PC-9 (cell line): ENCODE measurements around the gene UBR4. TPM values are rescaled to one million over a fixed set of nuclear protein-coding genes. Genes with fewer than 3 reads are reported as not detected.

Experiments used
- BruUV-seq: library from RNA; stranded (reverse); fragments of 400-500 nt; replicated peaks from 2 replicates; lab custom pipeline; 2021; lab: Mats Ljungman, UMichigan
- CTCF ChIA-PET: fragments of 300-600 bp; sonication (Branson Sonifier 250); formaldehyde crosslinking; loops from one replicate; lab custom pipeline; 2022; ENCODE audit warnings: antibody characterized with exemption; lab: Charles Lee
- POLR2A ChIA-PET: fragments of 300-600 bp; sonication (Branson Sonifier 250); formaldehyde crosslinking; loops from one replicate; lab custom pipeline; 2022; ENCODE audit warnings: antibody characterized with exemption; ENCODE audit not compliant: unreplicated experiment; lab: Charles Lee
- DNase-seq, 2 experiments: peaks; one replicate each; pipeline versions ENCODE4 v3.0.0 to v3.0.0-alpha.2; 2015 to 2022; ENCODE audit warnings: mixed read lengths in 1 of 2
- H2AFZ ChIP-seq: fragments of 200-600 bp; sonication (generic); 2 replicates; pipeline ENCODE4 v1.8.1; 2017; ENCODE audit warnings: antibody characterized with exemption
- H3F3A ChIP-seq: fragments of 200-600 bp; sonication (generic); 2 replicates; pipeline ENCODE4 v1.8.1; 2017; ENCODE audit warnings: antibody characterized with exemption, mild to moderate bottlenecking, low read depth; ENCODE audit not compliant: insufficient read depth
- H3K27ac ChIP-seq: fragments of 200-600 bp; sonication (generic); 2 replicates; pipeline ENCODE4 v1.6.1; 2016; ENCODE audit warnings: mixed run types
- H3K27me3 ChIP-seq: fragments of 200-600 bp; sonication (generic); 2 replicates; pipeline ENCODE4 v1.6.1; 2016; ENCODE audit warnings: low read depth, mixed run types; ENCODE audit not compliant: insufficient read depth
- H3K36me3 ChIP-seq: fragments of 200-600 bp; sonication (generic); 2 replicates; pipeline ENCODE4 v1.6.1; 2016; ENCODE audit warnings: low read depth, mixed run types
- H3K4me1 ChIP-seq: fragments of 200-600 bp; sonication (generic); replicated peaks from 2 replicates; pipeline ENCODE4 v1.6.1; 2016; ENCODE audit warnings: mixed run types; ENCODE audit not compliant: insufficient read depth
- H3K4me2 ChIP-seq: fragments of 200-600 bp; sonication (generic); 2 replicates; pipeline ENCODE4 v1.6.1; 2017; ENCODE audit warnings: mixed run types
- H3K4me3 ChIP-seq: fragments of 200-600 bp; sonication (generic); 2 replicates; pipeline ENCODE4 v1.6.1; 2016; ENCODE audit warnings: mixed run types
- H3K79me2 ChIP-seq: fragments of 200-600 bp; sonication (generic); 2 replicates; pipeline ENCODE4 v1.6.1; 2017; ENCODE audit warnings: low read depth, mixed run types
- H3K9me2 ChIP-seq: fragments of 200-600 bp; sonication (generic); 2 replicates; pipeline ENCODE4 v1.8.1; 2017; ENCODE audit warnings: mild to moderate bottlenecking; ENCODE audit not compliant: insufficient read depth
- H3K9me3 ChIP-seq: fragments of 200-600 bp; sonication (generic); 2 replicates; pipeline ENCODE4 v1.8.1; 2016; ENCODE audit warnings: low read depth; ENCODE audit not compliant: insufficient read depth
- H4K20me1 ChIP-seq: fragments of 200-600 bp; sonication (generic); 2 replicates; pipeline ENCODE4 v1.8.1; 2017; ENCODE audit not compliant: insufficient read depth
- EZH2 ChIP-seq: fragments of 200-600 bp; sonication (generic); IDR thresholded peaks from 2 replicates; pipeline ENCODE4 v1.8.0; 2017; ENCODE audit warnings: antibody characterized with exemption, low read depth
- intact Hi-C: fragments of 100-400 bp; cut with micrococcal nuclease; formaldehyde crosslinking; loops from one replicate; pipeline ENCODE4 v1.10.0; 2022; ENCODE audit not compliant: unreplicated experiment
- total RNA-seq: library from RNA; stranded (reverse); gene quantifications from 2 replicates; pipeline ENCODE4 v1.2.3, GENCODE V29; 2021
- TF ChIP-seq, protein P1 (sequence below): fragments of 200-600 bp; sonication (generic); conservative IDR thresholded peaks from 2 replicates; pipeline ENCODE4 v1.6.1; 2017; ENCODE audit warnings: mixed run types, antibody characterized with exemption, mild to moderate bottlenecking, moderate library complexity

Gene UBR4
- total RNA-seq, 1 experiment from 2014 or later: 117 TPM

DNA sequence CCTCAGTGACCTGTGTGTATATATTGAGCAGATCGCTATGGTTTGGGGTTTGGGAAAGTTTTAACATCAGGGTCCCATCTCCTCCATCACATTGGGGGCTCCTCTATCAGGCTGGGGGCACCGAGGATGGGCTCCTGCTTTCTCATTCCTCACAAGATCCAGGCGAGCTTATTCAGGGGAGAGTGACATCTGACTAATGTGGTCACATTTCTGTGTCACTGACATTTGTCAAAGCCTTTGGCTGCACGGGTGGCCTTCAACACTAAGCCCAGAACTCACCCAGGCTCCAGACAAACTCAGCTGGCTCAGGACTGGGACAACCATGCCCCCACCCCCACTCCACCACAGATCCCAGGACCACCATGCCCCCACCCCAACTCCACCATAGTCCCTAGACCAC, 150.3 kb downstream of the UBR4 start:
- Histone ChIP-seq H3K9me3 (no peaks in the 10 kb centered on the region), H3K79me2 (no peaks in the 10 kb centered on the region), H3K4me1 (no peaks in the 10 kb centered on the region), H3F3A (no peaks in the 10 kb centered on the region), H3K4me2 (no peak overlapping the region), H3K27ac (no peak overlapping the region), H3K36me3 (no peaks in the 10 kb centered on the region), H2AFZ (no peak overlapping the region), H3K27me3 (no peaks in the 10 kb centered on the region), H4K20me1 (no peaks in the 10 kb centered on the region), H3K9me2 (no peaks in the 10 kb centered on the region), H3K4me3 (no peak overlapping the region)
- no TSS peak for BruUV-seq
- POLR2A ChIA-PET: no interaction called here
- CTCF ChIA-PET: interaction anchor here (0.8 kb wide), 1 partner anchor 29 kb away, joined by 16 read pairs; no protein-coding TSS in a partner anchor
- no peak for DNase-seq
- TF ChIP-seq EZH2: no peak
- TF ChIP-seq, protein P1, sequence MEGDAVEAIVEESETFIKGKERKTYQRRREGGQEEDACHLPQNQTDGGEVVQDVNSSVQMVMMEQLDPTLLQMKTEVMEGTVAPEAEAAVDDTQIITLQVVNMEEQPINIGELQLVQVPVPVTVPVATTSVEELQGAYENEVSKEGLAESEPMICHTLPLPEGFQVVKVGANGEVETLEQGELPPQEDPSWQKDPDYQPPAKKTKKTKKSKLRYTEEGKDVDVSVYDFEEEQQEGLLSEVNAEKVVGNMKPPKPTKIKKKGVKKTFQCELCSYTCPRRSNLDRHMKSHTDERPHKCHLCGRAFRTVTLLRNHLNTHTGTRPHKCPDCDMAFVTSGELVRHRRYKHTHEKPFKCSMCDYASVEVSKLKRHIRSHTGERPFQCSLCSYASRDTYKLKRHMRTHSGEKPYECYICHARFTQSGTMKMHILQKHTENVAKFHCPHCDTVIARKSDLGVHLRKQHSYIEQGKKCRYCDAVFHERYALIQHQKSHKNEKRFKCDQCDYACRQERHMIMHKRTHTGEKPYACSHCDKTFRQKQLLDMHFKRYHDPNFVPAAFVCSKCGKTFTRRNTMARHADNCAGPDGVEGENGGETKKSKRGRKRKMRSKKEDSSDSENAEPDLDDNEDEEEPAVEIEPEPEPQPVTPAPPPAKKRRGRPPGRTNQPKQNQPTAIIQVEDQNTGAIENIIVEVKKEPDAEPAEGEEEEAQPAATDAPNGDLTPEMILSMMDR: no peak
- intact Hi-C loops: no loop called here

DNA sequence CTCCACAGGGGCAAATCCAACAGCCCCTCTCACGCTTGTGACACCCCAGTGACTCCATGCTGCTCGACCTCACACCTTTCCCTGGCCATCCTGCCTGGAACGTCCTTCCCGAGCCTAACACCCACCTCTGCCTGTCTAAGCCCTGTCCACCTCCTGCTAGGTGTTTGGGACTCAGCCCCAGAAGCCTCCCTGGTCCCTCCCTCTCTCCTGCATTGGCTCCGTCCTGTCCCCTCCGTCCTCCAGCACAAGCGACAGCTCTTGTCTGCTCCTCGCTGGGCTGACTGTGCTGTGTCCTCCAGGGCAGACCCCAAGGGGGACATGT, 151.6 kb downstream of the UBR4 start:
- Histone ChIP-seq H3K36me3 (no peaks in the 10 kb centered on the region), H2AFZ (no peak overlapping the region), H3K27ac (no peak overlapping the region), H3K4me2 (no peak overlapping the region), H3F3A (no peaks in the 10 kb centered on the region), H4K20me1 (no peaks in the 10 kb centered on the region), H3K4me3 (no peak overlapping the region), H3K4me1 (no peaks in the 10 kb centered on the region), H3K9me2 (no peaks in the 10 kb centered on the region), H3K9me3 (no peaks in the 10 kb centered on the region), H3K27me3 (no peaks in the 10 kb centered on the region), H3K79me2 (no peaks in the 10 kb centered on the region)
- intact Hi-C loops: no loop called here
- ChIA-PET POLR2A (no interaction called here), CTCF (no interaction called here)
- BruUV-seq: no TSS peak
- DNase-seq: no peak
- TF ChIP-seq EZH2: no peak
- TF ChIP-seq, protein P1: no peak

DNA sequence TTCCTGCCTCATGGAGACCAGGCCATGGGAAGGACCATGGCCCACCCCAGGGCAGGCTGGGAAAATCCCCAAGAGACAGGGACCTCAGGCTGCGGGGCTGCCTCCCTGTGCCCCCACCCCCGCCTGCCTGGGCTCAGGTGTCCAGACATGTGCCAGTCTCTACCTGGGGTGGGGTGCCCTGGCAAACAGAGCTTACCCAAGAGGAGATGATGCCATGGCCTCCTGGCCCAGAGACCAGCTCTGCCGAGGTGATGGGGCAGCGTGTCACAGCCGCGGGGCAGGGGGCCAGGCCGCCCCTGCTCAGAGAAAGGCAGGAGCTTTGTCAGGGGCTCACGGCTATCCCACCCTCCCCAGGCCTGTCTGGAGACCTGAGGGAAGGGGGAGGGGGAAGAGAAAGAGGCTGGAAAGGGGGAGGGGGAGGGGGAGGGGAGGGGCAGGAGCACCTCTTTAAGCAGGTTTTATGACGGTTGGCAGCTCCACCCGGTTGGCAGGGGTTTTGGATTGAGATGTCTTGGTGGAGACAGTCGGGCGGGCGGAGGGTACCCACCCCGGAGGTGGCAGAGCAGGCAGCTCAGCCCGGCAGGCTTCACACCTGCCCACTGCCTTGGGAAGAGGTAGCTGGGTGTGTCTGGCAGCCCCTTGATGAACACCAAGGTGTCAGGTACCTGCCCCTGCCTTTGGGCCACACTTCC, 152.1 kb downstream of the UBR4 start:
- Histone ChIP-seq H3K79me2 (no peaks in the 10 kb centered on the region), H2AFZ (no peak overlapping the region), H3K4me3 (no peak overlapping the region), H3K9me2 (no peaks in the 10 kb centered on the region), H4K20me1 (no peaks in the 10 kb centered on the region), H3K4me1 (no peaks in the 10 kb centered on the region), H3F3A (no peaks in the 10 kb centered on the region), H3K27me3 (no peaks in the 10 kb centered on the region), H3K9me3 (no peaks in the 10 kb centered on the region), H3K36me3 (no peaks in the 10 kb centered on the region), H3K27ac (no peak overlapping the region), H3K4me2 (no peak overlapping the region)
- CTCF ChIA-PET: no interaction called here
- POLR2A ChIA-PET: no interaction called here
- intact Hi-C loops: no loop called here
- no peak for DNase-seq
- TF ChIP-seq, protein P1: no peak
- TF ChIP-seq EZH2: no peak
- BruUV-seq: no TSS peak
